CD14-positive monocyte (primary cell): ENCODE measurements around the gene ALDH1A3. TPM values are rescaled to one million over a fixed set of nuclear protein-coding genes. Genes with fewer than 3 reads are reported as not detected.

Experiments used
- DNase-seq, 3 donors: peaks; one replicate each; pipeline ENCODE4 v3.0.0-alpha.2; 2011 to 2022
- H2AFZ ChIP-seq: 2 replicates; pipeline ENCODE4 v1.6.0; 2012; ENCODE audit warnings: mild to moderate bottlenecking, low read depth, low read length, inconsistent platforms; ENCODE audit not compliant: insufficient read depth, poor library complexity, severe bottlenecking
- H3K27ac ChIP-seq, 2 donors: 1 replicate in 1 of 2; 2 replicates in 1 of 2; pipeline ENCODE4 v1.5.1; 2012 to 2013; ENCODE audit warnings: low read length in 2 of 2, control low read depth in 1 of 2, inconsistent platforms in 1 of 2, low read depth in 1 of 2, mild to moderate bottlenecking in 1 of 2
- H3K27me3 ChIP-seq, 2 donors: one replicate each; pipeline versions ENCODE4 v1.6.0 to v1.6.1; 2011 to 2013; ENCODE audit warnings: low read length in 2 of 2; ENCODE audit not compliant: control insufficient read depth in 2 of 2, insufficient read depth in 2 of 2
- H3K36me3 ChIP-seq, 2 donors: replicated peaks in 1 of 2; 1 replicate in 1 of 2; 2 replicates in 1 of 2; pipeline versions ENCODE4 v1.5.1 to v1.6.1; 2012 to 2013; ENCODE audit warnings: low read length in 2 of 2, control low read depth in 1 of 2, inconsistent platforms in 1 of 2, mild to moderate bottlenecking in 1 of 2; ENCODE audit not compliant: insufficient read depth in 2 of 2, control insufficient read depth in 1 of 2
- H3K4me1 ChIP-seq, 2 donors: 1 replicate in 1 of 2; 2 replicates in 1 of 2; pipeline versions ENCODE4 v1.5.1 to v1.6.1; 2012 to 2013; ENCODE audit warnings: low read length in 2 of 2, control low read depth in 1 of 2, inconsistent platforms in 1 of 2, mild to moderate bottlenecking in 1 of 2, moderate library complexity in 1 of 2; ENCODE audit not compliant: insufficient read depth in 2 of 2, control insufficient read depth in 1 of 2
- H3K4me2 ChIP-seq: replicated peaks from 2 replicates; pipeline ENCODE3; 2012; ENCODE audit warnings: low read length, moderate library complexity, mild to moderate bottlenecking; ENCODE audit not compliant: poor library complexity, severe bottlenecking; ENCODE audit errors: extremely low read depth
- H3K4me3 ChIP-seq, 3 experiments: fragments of 200-600 bp in 1 of 3; sonication (generic) in 1 of 3; replicated peaks in 1 of 3; 1 replicate in 2 of 3; 2 replicates in 1 of 3; pipeline ENCODE4 v1.5.1; 2011 to 2013; ENCODE audit warnings: low read length in 3 of 3, mild to moderate bottlenecking in 3 of 3, control low read depth in 2 of 3, low read depth in 2 of 3, inconsistent platforms in 1 of 3, moderate library complexity in 1 of 3
- H3K79me2 ChIP-seq: 2 replicates; pipeline ENCODE4 v1.6.0; 2012; ENCODE audit warnings: mild to moderate bottlenecking, control low read depth, inconsistent platforms, low read length, moderate library complexity; ENCODE audit not compliant: insufficient read depth
- H3K9ac ChIP-seq: 2 replicates; pipeline ENCODE4 v1.6.0; 2017; ENCODE audit warnings: low read length, mild to moderate bottlenecking; ENCODE audit not compliant: insufficient read depth, poor library complexity, severe bottlenecking
- H3K9me3 ChIP-seq, 2 donors: replicated peaks in 1 of 2; 1 replicate in 1 of 2; 2 replicates in 1 of 2; pipeline versions ENCODE4 v1.5.1 to v1.6.1; 2012 to 2013; ENCODE audit warnings: low read length in 2 of 2, control low read depth in 1 of 2; ENCODE audit not compliant: control insufficient read depth in 1 of 2, insufficient read depth in 1 of 2
- H4K20me1 ChIP-seq: 2 replicates; pipeline ENCODE4 v1.6.0; 2012; ENCODE audit warnings: mild to moderate bottlenecking, low read length, control low read depth, moderate library complexity; ENCODE audit not compliant: insufficient read depth
- H3K27ac Mint-ChIP-seq, 7 donors: one replicate each; pipeline ENCODE4 v1.8.0; 2020; ENCODE audit warnings: mild to moderate bottlenecking in 7 of 7, mixed read lengths in 7 of 7, moderate library complexity in 6 of 7, inconsistent platforms in 2 of 7
- H3K27me3 Mint-ChIP-seq, 3 donors: one replicate each; pipeline ENCODE4 v1.8.0; 2021 to 2022; ENCODE audit warnings: low read depth in 3 of 3, mild to moderate bottlenecking in 3 of 3, mixed read lengths in 3 of 3, moderate library complexity in 3 of 3, inconsistent platforms in 1 of 3
- H3K36me3 Mint-ChIP-seq, 2 donors: one replicate each; pipeline ENCODE4 v1.8.0; 2020; ENCODE audit warnings: mixed read lengths in 2 of 2, inconsistent platforms in 1 of 2, mild to moderate bottlenecking in 1 of 2
- H3K4me1 Mint-ChIP-seq: one replicate; pipeline ENCODE4 v1.8.0; 2020; ENCODE audit warnings: mild to moderate bottlenecking, mixed read lengths
- H3K4me3 Mint-ChIP-seq, 2 donors: one replicate each; pipeline ENCODE4 v1.8.0; 2020; ENCODE audit warnings: mild to moderate bottlenecking in 2 of 2, mixed read lengths in 2 of 2, moderate library complexity in 1 of 2
- H3K9me3 Mint-ChIP-seq, 7 donors: one replicate each; pipeline ENCODE4 v1.8.0; 2020 to 2022; ENCODE audit warnings: mixed read lengths in 7 of 7, mild to moderate bottlenecking in 6 of 7, moderate library complexity in 6 of 7, inconsistent platforms in 2 of 7
- WGBS: methylation state at CpG from one replicate; pipeline ENCODE4 v1.1.5; 2013; ENCODE audit warnings: missing lambda C conversion rate; ENCODE audit not compliant: insufficient coverage; 5-methylcytosine and 5-hydroxymethylcytosine counted together
- intact Hi-C, 2 donors: fragments of 100-400 bp; cut with micrococcal nuclease; formaldehyde crosslinking; loops; one replicate each; pipeline versions ENCODE4 v1.15.0 to v1.15.1; 2023
- polyA plus RNA-seq, 3 donors: library from polyadenylated mRNA; depleted of rRNA in 1 of 3; unstranded in 2 of 3; stranded (reverse) in 1 of 3; fragments of 300-500 nt in 2 of 3; fragments of >200 nt in 1 of 3; fragmentation: Illumina TruSeq in 2 of 3; gene quantifications; 1 replicate in 2 of 3; 2 replicates in 1 of 3; pipeline ENCODE4 v1.2.3, GENCODE V29; 2012 to 2021
- TF ChIP-seq, protein P1 (sequence below): fragments of 200-600 bp; IDR thresholded peaks from one replicate; pipeline ENCODE4 v1.8.0; 2022; ENCODE audit warnings: antibody characterized with exemption, mild to moderate bottlenecking

The ALDH1A3 gene
- polyA plus RNA-seq, 3 donors: not detected

DNA sequence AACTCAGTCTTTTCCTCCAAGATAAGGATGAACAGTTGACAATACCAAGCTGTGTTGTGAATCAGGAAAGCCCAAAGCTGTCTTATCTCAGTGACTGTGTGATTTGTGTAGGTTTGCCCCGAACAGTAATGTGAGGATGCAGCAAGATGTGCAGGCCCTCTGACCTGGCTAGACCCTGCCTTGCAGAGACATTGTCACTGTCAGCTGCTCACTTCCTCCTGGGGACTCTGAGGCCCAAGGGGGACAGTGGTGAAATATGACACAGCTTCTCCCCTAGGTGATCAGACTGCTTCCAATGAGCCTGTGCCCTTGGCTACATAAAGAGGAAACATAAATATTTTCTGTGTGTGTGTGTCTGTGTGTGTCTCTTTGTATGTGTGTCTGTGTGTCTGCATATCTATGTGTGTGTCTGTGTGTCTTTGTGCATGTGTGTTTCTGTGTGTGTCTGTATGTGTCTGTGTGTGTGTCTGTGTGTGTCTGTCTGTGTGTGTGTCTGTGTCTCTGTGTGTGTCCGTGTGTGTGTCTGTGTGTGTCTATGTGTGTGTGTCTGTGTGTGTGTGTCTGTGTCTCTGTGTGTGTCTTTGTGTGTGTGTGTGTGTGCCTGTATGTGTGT lies 61.2 kb downstream of the ALDH1A3 start:
- 73% methylated on average over 1 of the region's 2 CpGs for WGBS
- Histone ChIP-seq H3K4me1 (peaks cover 47 to 49% of the 10 kb centered on the region in 2 donors), H3K36me3 (peaks cover 0 to 3% of the 10 kb centered on the region in 2 donors), H3K27me3 (no peaks in the 10 kb centered on the region), H3K4me3 (no peak overlapping the region), H3K79me2 (peaks cover 53% of the 10 kb centered on the region), H3K4me2 (peak overlapping the region; percentile 7), H3K27ac (peak overlapping the region; percentile 67 to 96), H2AFZ (no peak overlapping the region), H3K9ac (peak overlapping the region; percentile 64), H4K20me1 (no peaks in the 10 kb centered on the region), H3K9me3 (no peaks in the 10 kb centered on the region)
- TF ChIP-seq, protein P1, sequence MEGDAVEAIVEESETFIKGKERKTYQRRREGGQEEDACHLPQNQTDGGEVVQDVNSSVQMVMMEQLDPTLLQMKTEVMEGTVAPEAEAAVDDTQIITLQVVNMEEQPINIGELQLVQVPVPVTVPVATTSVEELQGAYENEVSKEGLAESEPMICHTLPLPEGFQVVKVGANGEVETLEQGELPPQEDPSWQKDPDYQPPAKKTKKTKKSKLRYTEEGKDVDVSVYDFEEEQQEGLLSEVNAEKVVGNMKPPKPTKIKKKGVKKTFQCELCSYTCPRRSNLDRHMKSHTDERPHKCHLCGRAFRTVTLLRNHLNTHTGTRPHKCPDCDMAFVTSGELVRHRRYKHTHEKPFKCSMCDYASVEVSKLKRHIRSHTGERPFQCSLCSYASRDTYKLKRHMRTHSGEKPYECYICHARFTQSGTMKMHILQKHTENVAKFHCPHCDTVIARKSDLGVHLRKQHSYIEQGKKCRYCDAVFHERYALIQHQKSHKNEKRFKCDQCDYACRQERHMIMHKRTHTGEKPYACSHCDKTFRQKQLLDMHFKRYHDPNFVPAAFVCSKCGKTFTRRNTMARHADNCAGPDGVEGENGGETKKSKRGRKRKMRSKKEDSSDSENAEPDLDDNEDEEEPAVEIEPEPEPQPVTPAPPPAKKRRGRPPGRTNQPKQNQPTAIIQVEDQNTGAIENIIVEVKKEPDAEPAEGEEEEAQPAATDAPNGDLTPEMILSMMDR: no peak
- intact Hi-C loops: loop anchor here in 1 of 2 donors (10.0 kb wide), 1 partner anchor 714 kb away; the partner anchor contains the start of gene TM2D3
- H3K27me3 Mint-ChIP-seq: peaks cover 0 to 1% (median 0%) of the 10 kb centered on the region in 3 donors
- peaks cover 23% of the 10 kb centered on the region for H3K4me1 Mint-ChIP-seq
- H3K4me3 Mint-ChIP-seq: no peak overlapping the region
- H3K9me3 Mint-ChIP-seq: no peaks in the 10 kb centered on the region
- peak; percentile 90 to 94 (median 92) for DNase-seq
- H3K36me3 Mint-ChIP-seq: peaks cover 19 to 25% of the 10 kb centered on the region in 2 donors
- no peak overlapping the region for H3K27ac Mint-ChIP-seq

DNA sequence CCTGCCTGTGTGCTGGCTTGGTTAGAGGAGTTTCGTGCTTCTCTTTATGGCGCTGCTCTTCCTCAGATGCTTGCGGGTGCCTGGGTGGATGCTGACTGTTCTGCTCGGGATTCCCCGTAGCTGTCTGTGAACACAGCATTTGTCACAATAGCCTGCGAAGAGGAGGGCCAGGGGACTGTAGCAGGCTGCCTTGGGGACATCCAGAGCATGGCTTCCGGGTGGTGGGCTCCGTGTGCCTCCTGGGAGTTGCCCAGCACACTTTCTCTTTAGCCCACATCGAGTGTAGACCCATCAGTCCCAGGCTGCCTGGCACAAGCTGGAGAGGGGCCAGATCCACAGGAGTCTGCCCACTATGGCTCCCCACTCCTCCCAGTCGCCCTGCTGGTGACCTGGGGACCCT lies 61.9 kb downstream of the ALDH1A3 start:
- peaks cover 49% of the 10 kb centered on the region for H3K79me2 ChIP-seq
- 72% methylated on average over 10 of the region's 10 CpGs for WGBS
- H3K9me3 Mint-ChIP-seq: no peaks in the 10 kb centered on the region

More for the DNA sequence above, 61.9 kb downstream of the ALDH1A3 start:
- Histone ChIP-seq H3K4me2 (no peak overlapping the region), H3K9ac (peak overlapping the region; percentile 64), H3K9me3 (no peaks in the 10 kb centered on the region), H3K36me3 (peaks cover 0 to 3% of the 10 kb centered on the region in 2 donors), H2AFZ (no peak overlapping the region), H4K20me1 (no peaks in the 10 kb centered on the region), H3K27me3 (no peaks in the 10 kb centered on the region), H3K4me3 (no peak overlapping the region), H3K27ac (peak overlapping the region; percentile 67 to 96), H3K4me1 (peaks cover 47 to 49% of the 10 kb centered on the region in 2 donors)
- DNase-seq: peak; percentile 38 to 82 (median 71)
- Mint-ChIP-seq H3K36me3 (peaks cover 20 to 24% of the 10 kb centered on the region in 2 donors), H3K4me3 (no peak overlapping the region), H3K27ac (no peak overlapping the region), H3K4me1 (peaks cover 22% of the 10 kb centered on the region), H3K27me3 (no peaks in the 10 kb centered on the region)
- intact Hi-C loops: loop anchor here in 1 of 2 donors (10.0 kb wide), 1 partner anchor 713 kb away; the partner anchor contains the start of gene TM2D3
- TF ChIP-seq, protein P1: no peak
